Fibroblast of lung (primary cell): ENCODE data around the gene IRF4.

Source experiments
- EZH2 ChIP-seq: IDR thresholded peaks from 2 replicates; pipeline ENCODE4 v1.5.1; 2012; ENCODE audit warnings: low read length, control low read depth, mild to moderate bottlenecking; ENCODE audit errors: missing control alignments
- TF ChIP-seq, protein P1 (sequence below), 2 donors: IDR thresholded peaks in 1 of 2; conservative IDR thresholded peaks in 1 of 2; 1 replicate in 1 of 2; 2 replicates in 1 of 2; pipeline ENCODE4 v1.5.1; 2011 to 2012; ENCODE audit warnings: low read length in 2 of 2, control low read depth in 1 of 2, inconsistent platforms in 1 of 2, low read depth in 1 of 2, mild to moderate bottlenecking in 1 of 2

DNA sequence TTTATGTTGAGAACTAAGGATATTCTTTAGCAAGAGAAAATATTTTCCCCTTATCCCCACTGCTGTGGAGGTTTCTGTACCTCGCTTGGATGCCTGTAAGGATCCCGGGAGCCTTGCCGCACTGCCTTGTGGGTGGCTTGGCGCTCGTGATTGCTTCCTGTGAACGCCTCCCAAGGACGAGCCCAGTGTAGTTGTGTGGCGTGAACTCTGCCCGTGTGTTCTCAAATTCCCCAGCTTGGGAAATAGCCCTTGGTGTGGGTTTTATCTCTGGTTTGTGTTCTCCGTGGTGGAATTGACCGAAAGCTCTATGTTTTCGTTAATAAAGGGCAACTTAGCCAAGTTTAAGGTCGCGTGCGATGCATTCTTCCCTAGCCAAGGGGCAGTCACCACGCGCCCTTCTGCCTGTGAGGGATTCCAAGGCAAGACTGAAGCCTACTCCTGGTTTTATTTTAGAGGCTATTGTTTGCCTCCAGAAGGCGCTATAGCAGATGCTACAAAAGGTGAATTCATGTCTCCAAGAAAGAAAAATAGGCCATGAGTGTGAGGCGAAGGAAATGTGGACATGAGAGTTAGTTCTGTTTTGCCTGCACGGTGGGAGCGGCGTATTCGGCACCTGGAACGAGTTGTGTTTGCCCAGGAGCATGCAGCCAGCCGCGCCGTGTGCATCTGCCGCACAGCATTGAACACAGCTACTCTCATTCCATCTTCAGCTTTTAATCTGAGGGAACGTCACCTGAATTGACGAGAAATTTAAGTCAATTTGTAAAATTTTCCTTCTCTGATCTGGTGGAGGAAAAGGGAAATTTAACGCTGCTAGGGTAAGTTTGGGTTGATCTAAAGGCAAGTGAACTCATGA, 40.3 kb upstream of the IRF4 start:
- TF ChIP-seq, protein P1, sequence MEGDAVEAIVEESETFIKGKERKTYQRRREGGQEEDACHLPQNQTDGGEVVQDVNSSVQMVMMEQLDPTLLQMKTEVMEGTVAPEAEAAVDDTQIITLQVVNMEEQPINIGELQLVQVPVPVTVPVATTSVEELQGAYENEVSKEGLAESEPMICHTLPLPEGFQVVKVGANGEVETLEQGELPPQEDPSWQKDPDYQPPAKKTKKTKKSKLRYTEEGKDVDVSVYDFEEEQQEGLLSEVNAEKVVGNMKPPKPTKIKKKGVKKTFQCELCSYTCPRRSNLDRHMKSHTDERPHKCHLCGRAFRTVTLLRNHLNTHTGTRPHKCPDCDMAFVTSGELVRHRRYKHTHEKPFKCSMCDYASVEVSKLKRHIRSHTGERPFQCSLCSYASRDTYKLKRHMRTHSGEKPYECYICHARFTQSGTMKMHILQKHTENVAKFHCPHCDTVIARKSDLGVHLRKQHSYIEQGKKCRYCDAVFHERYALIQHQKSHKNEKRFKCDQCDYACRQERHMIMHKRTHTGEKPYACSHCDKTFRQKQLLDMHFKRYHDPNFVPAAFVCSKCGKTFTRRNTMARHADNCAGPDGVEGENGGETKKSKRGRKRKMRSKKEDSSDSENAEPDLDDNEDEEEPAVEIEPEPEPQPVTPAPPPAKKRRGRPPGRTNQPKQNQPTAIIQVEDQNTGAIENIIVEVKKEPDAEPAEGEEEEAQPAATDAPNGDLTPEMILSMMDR (conservative IDR thresholded peaks at IDR 0.05 in 1 of 2, IDR thresholded peaks at IDR 0.05 in 1 of 2; ENCODE audit: low read depth in 1 of 2, low read length in 2 of 2), result no peak
- no peak for TF ChIP-seq EZH2
